ENCODE measurements around the gene RBM34. TPM values are rescaled to one million over a fixed set of nuclear protein-coding genes. Genes with fewer than 3 reads are reported as not detected.

Gene RBM34
- total RNA-seq, 1 experiment from 2014 or later = 184 TPM

DNA sequence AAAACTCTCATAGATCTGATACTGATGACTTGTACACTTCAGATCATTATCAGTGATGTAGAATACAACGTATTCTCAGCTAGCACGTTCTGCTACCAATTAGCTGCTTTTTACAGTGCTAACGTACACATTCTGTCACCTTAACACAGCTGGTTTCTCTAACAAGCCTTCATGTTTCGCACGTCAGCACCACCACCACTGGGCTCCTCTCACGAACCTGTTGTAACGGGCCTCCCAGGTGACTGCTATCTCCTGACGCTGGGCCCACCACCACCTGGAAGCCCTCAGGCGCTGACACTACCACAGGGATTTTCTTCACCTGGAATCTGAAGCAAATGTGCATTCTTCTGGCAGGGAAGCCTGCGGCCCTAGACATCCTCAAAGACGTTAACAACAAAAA lies 52.2 kb downstream of the RBM34 start:
- CTCF ChIA-PET = interaction anchor here (0.5 to 7.8 kb wide), 13 partner anchors 8 to 627 kb away, joined by 3 to 108 read pairs (median 4); no protein-coding TSS in a partner anchor
- no peak for TF ChIP-seq CTCF (IDR thresholded peaks at IDR 0.05; ENCODE audit: unreplicated experiment)
- H3K4me1 Mint-ChIP-seq (ENCODE audit: insufficient read depth, unreplicated experiment) = peaks cover 26% of the 10 kb centered on the region
- POLR2A ChIA-PET = interaction anchor here (0.5 to 6.8 kb wide), 9 partner anchors 13 to 623 kb away, joined by 3 to 149 read pairs (median 3); partner anchors contain the start of genes RBM34 and TOMM20
- peaks cover 86% of the 10 kb centered on the region for H3K36me3 Mint-ChIP-seq (ENCODE audit: insufficient read depth, unreplicated experiment)
- intact Hi-C loops (cut with micrococcal nuclease) = no loop called here
- no peaks in the 10 kb centered on the region for H3K27me3 Mint-ChIP-seq (ENCODE audit: insufficient read depth, unreplicated experiment)
- H3K9me3 Mint-ChIP-seq (ENCODE audit: unreplicated experiment) = no peaks in the 10 kb centered on the region
- DNase-seq (ENCODE audit: unreplicated experiment) = no peak
- H3K27ac Mint-ChIP-seq (ENCODE audit: low read depth, unreplicated experiment) = no peak overlapping the region
- no TSS peak for BruUV-seq (replicated peaks)
- no peak overlapping the region for H3K4me3 Mint-ChIP-seq (ENCODE audit: unreplicated experiment)

- Mint-ChIP-seq H3K36me3 (ENCODE audit: insufficient read depth, unreplicated experiment) (peaks cover 80% of the 10 kb centered on the region), H3K9me3 (ENCODE audit: unreplicated experiment) (no peaks in the 10 kb centered on the region), H3K27ac (ENCODE audit: low read depth, unreplicated experiment) (no peak overlapping the region), H3K4me3 (ENCODE audit: unreplicated experiment) (no peak overlapping the region), H3K4me1 (ENCODE audit: insufficient read depth, unreplicated experiment) (peaks cover 22% of the 10 kb centered on the region), H3K27me3 (ENCODE audit: insufficient read depth, unreplicated experiment) (no peaks in the 10 kb centered on the region)
- ChIA-PET POLR2A (interaction anchor here (0.5 to 6.8 kb wide), 10 partner anchors 8 to 630 kb away, joined by 3 to 149 read pairs (median 3); partner anchors contain the start of genes RBM34 and TOMM20), CTCF (interaction anchor here (0.6 to 7.8 kb wide), 13 partner anchors 8 to 623 kb away, joined by 3 to 108 read pairs (median 5); partner anchors contain the start of gene RBM34)
- intact Hi-C loops (cut with micrococcal nuclease) = no loop called here
- no TSS peak for BruUV-seq (replicated peaks)
- TF ChIP-seq CTCF (IDR thresholded peaks at IDR 0.05; ENCODE audit: unreplicated experiment) = no peak
- no peak for DNase-seq (ENCODE audit: unreplicated experiment)
Measured at GRCh38 chr1:235108185-235108593, 52.9 kb downstream of the RBM34 start.

GRCh38 chr1:235107368-235108184 lies 53.5 kb downstream of the RBM34 start:
- ChIA-PET CTCF (interaction anchor here (0.6 to 7.8 kb wide), 17 partner anchors 12 to 991 kb away, joined by 3 to 108 read pairs (median 5); partner anchors contain the start of gene RBM34), POLR2A (interaction anchor here (0.6 to 6.8 kb wide), 10 partner anchors 8 to 630 kb away, joined by 3 to 149 read pairs (median 4); partner anchors contain the start of genes RBM34 and TOMM20)
- no peak for DNase-seq (ENCODE audit: unreplicated experiment)
- intact Hi-C loops (cut with micrococcal nuclease) = no loop called here
- no peaks in the 10 kb centered on the region for H3K9me3 Mint-ChIP-seq (ENCODE audit: unreplicated experiment)
- H3K4me1 Mint-ChIP-seq (ENCODE audit: insufficient read depth, unreplicated experiment) = peaks cover 16% of the 10 kb centered on the region
- no TSS peak for BruUV-seq (replicated peaks)
- H3K4me3 Mint-ChIP-seq (ENCODE audit: unreplicated experiment) = no peak overlapping the region
- H3K27ac Mint-ChIP-seq (ENCODE audit: low read depth, unreplicated experiment) = no peak overlapping the region
- H3K27me3 Mint-ChIP-seq (ENCODE audit: insufficient read depth, unreplicated experiment) = no peaks in the 10 kb centered on the region
- H3K36me3 Mint-ChIP-seq (ENCODE audit: insufficient read depth, unreplicated experiment) = peaks cover 73% of the 10 kb centered on the region
- no peak for TF ChIP-seq CTCF (IDR thresholded peaks at IDR 0.05; ENCODE audit: unreplicated experiment)

GRCh38 chr1:235106457-235106856 lies 54.6 kb downstream of the RBM34 start:
- Mint-ChIP-seq H3K27ac (ENCODE audit: low read depth, unreplicated experiment) (no peak overlapping the region), H3K9me3 (ENCODE audit: unreplicated experiment) (no peaks in the 10 kb centered on the region), H3K4me1 (ENCODE audit: insufficient read depth, unreplicated experiment) (peaks cover 24% of the 10 kb centered on the region), H3K27me3 (ENCODE audit: insufficient read depth, unreplicated experiment) (no peaks in the 10 kb centered on the region), H3K4me3 (ENCODE audit: unreplicated experiment) (no peak overlapping the region), H3K36me3 (ENCODE audit: insufficient read depth, unreplicated experiment) (peaks cover 68% of the 10 kb centered on the region)
- CTCF ChIA-PET = interaction anchor here (0.7 to 7.8 kb wide), 11 partner anchors 11 to 629 kb away, joined by 3 to 108 read pairs (median 9); partner anchors contain the start of genes RBM34 and TOMM20
- no peak for DNase-seq (ENCODE audit: unreplicated experiment)
- no TSS peak for BruUV-seq (replicated peaks)
- TF ChIP-seq CTCF (IDR thresholded peaks at IDR 0.05; ENCODE audit: unreplicated experiment) = no peak
- POLR2A ChIA-PET = interaction anchor here (0.6 to 6.8 kb wide), 10 partner anchors 10 to 629 kb away, joined by 3 to 149 read pairs (median 3); partner anchors contain the start of genes RBM34 and TOMM20
- intact Hi-C loops (cut with micrococcal nuclease) = no loop called here
